Ascending aorta (tissue), 2 donors: ENCODE data around the gene POLR1C. TPM values are rescaled to one million over a fixed set of nuclear protein-coding genes. Genes with fewer than 3 reads are reported as not detected.

Experiments used
- DNase-seq, 2 donors: peaks; one replicate each; pipeline ENCODE4 v3.0.0-alpha.2; 2019; ENCODE audit warnings: low spot score in 2 of 2
- H3K27ac ChIP-seq, 2 donors: fragments of 200-600 bp; sonication (generic); one replicate each; pipeline ENCODE4 v1.5.1; 2016 to 2017; ENCODE audit warnings: mild to moderate bottlenecking in 1 of 2
- H3K27me3 ChIP-seq: fragments of 200-600 bp; sonication (generic); one replicate; pipeline ENCODE4 v1.5.1; 2017
- H3K36me3 ChIP-seq, 2 donors: fragments of 200-600 bp; sonication (generic); one replicate each; pipeline ENCODE4 v1.5.1; 2016
- H3K4me1 ChIP-seq, 2 donors: fragments of 200-600 bp; sonication (generic); one replicate each; pipeline ENCODE4 v1.5.1; 2016 to 2017; ENCODE audit warnings: mild to moderate bottlenecking in 1 of 2
- H3K4me3 ChIP-seq, 2 donors: fragments of 200-600 bp; sonication (generic); one replicate each; pipeline ENCODE4 v1.5.1; 2016 to 2017; ENCODE audit warnings: mild to moderate bottlenecking in 1 of 2
- H3K9me3 ChIP-seq, 2 donors: fragments of 200-600 bp; sonication (generic); one replicate each; pipeline ENCODE4 v1.5.1; 2016
- CTCF ChIP-seq, 3 experiments: fragments of 200-600 bp in 2 of 3; fragments of 450-650 bp in 1 of 3; sonication (generic) in 2 of 3; IDR thresholded peaks; one replicate each; pipeline ENCODE4 v1.5.1; 2016 to 2019; ENCODE audit warnings: antibody characterized with exemption in 3 of 3, mild to moderate bottlenecking in 1 of 3, moderate library complexity in 1 of 3
- intact Hi-C: fragments of 100-400 bp; cut with DNase I; formaldehyde crosslinking; loops from one replicate; pipeline ENCODE4 v1.15.1; 2023
- total RNA-seq: library from RNA; depleted of rRNA; stranded (reverse); fragments of >200 nt; gene quantifications from one replicate; pipeline ENCODE4 v1.1.0, GENCODE V29; 2016

The POLR1C gene
- total RNA-seq, 1 donor from 2014 or later = 51.5 TPM

- DNase-seq = no peak
- peaks cover 29 to 48% of the 10 kb centered on the region in 2 donors for H3K36me3 ChIP-seq
- intact Hi-C loops = loop anchor here (1.0 to 10.0 kb wide), 4 partner anchors 141 to 1586 kb away; partner anchors contain the start of genes BYSL, MED20, MRPS10 and TBCC
- peak overlapping the region; percentile 72 to 91 for H3K4me3 ChIP-seq
- peak overlapping the region; percentile 28 to 61 for H3K27ac ChIP-seq
- no peaks in the 10 kb centered on the region for H3K27me3 ChIP-seq
- no peak for TF ChIP-seq CTCF (IDR thresholded peaks at IDR 0.05)
- no peaks in the 10 kb centered on the region for H3K9me3 ChIP-seq
- peaks cover 14 to 23% of the 10 kb centered on the region in 2 donors for H3K4me1 ChIP-seq
These were observed 6.1 kb upstream of the POLR1C start for GRCh38 chr6:43510827-43511163.

- H3K27ac ChIP-seq = no peak overlapping the region
- H3K9me3 ChIP-seq = no peaks in the 10 kb centered on the region
- H3K36me3 ChIP-seq = peaks cover 29 to 46% of the 10 kb centered on the region in 2 donors
- DNase-seq = no peak
- H3K4me1 ChIP-seq = peaks cover 15 to 27% of the 10 kb centered on the region in 2 donors
- no peak overlapping the region for H3K4me3 ChIP-seq
- TF ChIP-seq CTCF (IDR thresholded peaks at IDR 0.05) = no peak
- H3K27me3 ChIP-seq = no peaks in the 10 kb centered on the region
- intact Hi-C loops = loop anchor here (10.0 kb wide), 3 partner anchors 767 to 1587 kb away; partner anchors contain the start of genes BYSL, MED20, MRPS10 and TBCC
These were observed 5.0 kb upstream of the POLR1C start for GRCh38 chr6:43511824-43512415.

DNA sequence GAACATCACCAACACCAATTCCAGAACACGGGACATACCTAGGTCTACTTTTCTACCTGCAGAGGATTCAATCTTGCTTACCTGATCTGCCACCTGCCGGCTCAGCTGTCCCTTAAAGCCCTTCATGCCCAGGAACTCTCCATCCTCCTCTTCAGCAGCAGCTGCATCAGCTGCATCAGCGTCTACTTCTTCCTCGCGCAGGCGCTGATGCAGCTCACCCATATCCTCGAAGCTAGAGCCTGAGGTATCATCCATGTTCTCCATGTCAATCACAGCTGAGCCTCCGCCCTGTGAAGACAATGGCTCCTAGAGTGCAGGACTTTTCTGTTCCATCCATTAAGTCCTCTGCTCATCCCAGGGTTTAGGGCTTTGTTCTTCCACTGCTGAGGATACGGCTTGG lies 1.1 kb upstream of the POLR1C start:
- intact Hi-C loops = loop anchor here (2.0 to 10.0 kb wide), 8 partner anchors 39 to 1591 kb away; partner anchors contain the start of genes ABCC10, BYSL, GTPBP2 and MED20
- Histone ChIP-seq H3K4me1 (peaks cover 11 to 25% of the 10 kb centered on the region in 2 donors), H3K4me3 (peak overlapping the region; percentile 81 to 95), H3K9me3 (no peaks in the 10 kb centered on the region), H3K27me3 (no peaks in the 10 kb centered on the region), H3K36me3 (peaks cover 42 to 62% of the 10 kb centered on the region in 2 donors), H3K27ac (peak overlapping the region in 1 of 2 donors; percentile 87)
- TF ChIP-seq CTCF (IDR thresholded peaks at IDR 0.05) = no peak
- DNase-seq = no peak

DNA sequence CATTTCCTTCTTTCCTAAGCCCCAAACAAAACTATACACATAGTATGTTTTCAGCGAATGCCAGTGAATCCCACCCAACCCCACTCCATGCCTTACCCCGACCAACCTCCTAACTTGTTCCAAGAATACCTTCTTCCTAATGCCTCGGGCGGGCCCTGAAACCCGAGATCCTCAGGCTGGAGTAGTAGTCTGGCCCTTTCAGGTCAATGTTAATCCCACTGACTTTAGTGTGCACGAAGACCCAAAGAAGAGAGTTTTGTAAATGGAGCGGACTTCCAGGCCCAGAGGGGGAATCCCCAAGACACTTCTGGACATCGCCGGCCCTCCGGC lies 557 bp upstream of the POLR1C start:
- intact Hi-C loops = loop anchor here (2.0 to 10.0 kb wide), 8 partner anchors 40 to 1592 kb away; partner anchors contain the start of genes ABCC10, BYSL, GTPBP2 and MED20
- peak overlapping the region; percentile 82 to 87 for H3K27ac ChIP-seq

More for the DNA sequence above, 557 bp upstream of the POLR1C start:
- H3K27me3 ChIP-seq = no peaks in the 10 kb centered on the region
- DNase-seq = no peak
- no peaks in the 10 kb centered on the region for H3K9me3 ChIP-seq
- H3K4me3 ChIP-seq = peak overlapping the region; percentile 81 to 95
- TF ChIP-seq CTCF (IDR thresholded peaks at IDR 0.05) = no peak
- peaks cover 11 to 24% of the 10 kb centered on the region in 2 donors for H3K4me1 ChIP-seq
- peaks cover 43 to 63% of the 10 kb centered on the region in 2 donors for H3K36me3 ChIP-seq
